GM19438 (cell line): ENCODE data around the gene TSC1.

Experiments used
- ATAC-seq: cut with Tn5 transposase; IDR thresholded peaks from one replicate; pipeline ENCODE4 v1.9.1; 2021; ENCODE audit warnings: low read depth; ENCODE audit not compliant: unreplicated experiment

TSC1 gene

DNA sequence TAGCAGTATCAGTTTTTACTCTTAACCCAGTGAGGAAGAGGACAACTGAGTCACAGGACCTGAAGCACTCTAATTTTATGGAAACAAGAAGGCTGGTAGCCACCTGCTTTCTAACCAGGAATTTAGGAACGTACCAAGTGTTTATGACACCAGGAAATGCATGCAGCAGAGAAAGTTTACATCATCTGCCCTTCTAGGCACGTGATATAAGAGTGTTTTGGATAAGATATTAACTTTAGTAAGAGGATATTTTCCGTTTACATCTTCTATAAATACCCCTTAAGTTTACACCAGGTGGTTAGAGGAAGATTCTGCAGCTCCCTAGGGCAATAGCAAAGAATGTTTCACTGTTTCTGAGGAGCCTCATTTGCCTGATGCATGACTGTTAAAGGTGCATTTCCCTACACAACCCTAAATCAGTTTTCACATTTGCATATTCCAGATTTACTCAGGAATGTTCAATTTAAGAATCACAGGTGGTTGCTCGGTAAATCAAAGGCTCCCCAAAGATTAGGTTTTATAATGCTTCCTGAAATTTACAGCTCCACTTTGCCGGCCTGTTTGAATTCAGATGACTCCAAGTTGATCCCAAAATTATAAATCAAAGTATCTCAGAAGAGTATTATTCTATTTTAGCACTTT is 1.8 kb downstream of the TSC1 start:
- ATAC-seq: no peak

DNA sequence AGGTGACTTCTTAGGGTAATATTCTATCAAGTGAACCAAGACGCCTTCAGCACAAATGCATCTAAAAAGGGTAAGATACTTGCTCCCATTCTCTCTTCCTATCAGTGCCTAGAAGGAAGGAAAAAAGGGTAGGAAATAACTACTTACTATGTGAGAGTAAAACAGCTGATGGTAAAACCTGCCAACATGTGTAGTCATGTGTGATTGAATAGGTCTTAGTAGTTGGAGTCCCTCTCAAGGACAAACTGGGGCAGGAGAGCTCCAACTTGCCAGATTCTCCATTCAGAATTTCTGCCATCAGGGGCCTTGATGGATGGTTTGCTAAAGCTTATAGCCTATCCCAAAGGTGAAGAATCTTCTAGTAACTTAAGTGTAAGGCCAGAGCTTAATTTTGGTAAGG is 5.2 kb downstream of the TSC1 start:
- no peak for ATAC-seq

GRCh38 chr9:132937463-132937901 is 6.9 kb downstream of the TSC1 start:
- no peak for ATAC-seq

DNA sequence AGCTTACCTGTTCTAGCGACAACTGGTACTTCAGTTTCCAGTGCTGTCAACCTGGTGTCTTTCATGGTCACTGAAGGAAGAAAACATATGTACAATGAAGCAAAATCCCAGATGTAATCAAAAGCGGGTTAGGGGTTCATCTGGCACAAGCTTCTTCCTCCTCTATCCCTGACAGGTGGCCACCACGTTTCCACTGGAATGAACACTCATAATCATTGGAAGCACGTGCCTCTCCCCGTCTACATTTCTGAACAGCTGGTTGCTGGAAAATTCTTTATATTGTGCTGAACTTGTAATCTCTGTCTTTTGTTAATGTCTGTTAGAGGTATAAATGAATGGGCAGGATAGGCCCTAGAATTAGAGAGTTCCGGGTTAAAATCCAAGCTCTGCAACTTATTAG is 9.4 kb downstream of the TSC1 start:
- no peak for ATAC-seq

GRCh38 chr9:132931178-132931735 is 13.2 kb downstream of the TSC1 start:
- no peak for ATAC-seq

DNA sequence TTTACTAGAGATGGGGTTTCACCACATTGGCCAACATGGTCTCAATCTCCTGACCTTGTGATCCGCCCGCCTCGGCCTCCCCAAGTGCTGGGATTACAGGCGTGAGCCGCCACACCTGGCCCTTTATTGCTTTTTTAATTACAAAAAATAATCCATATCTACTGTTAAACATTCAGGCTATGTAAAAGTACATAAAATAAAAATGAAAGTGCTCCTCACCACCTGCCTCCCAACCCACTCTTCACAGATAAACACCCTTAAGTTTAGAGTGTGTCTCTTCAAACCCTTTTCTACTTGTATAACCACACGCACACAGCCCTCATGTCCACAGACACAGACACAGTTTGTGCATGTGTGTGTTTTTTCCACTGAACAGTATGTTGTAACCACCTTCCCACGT is 16.7 kb downstream of the TSC1 start:
- ATAC-seq: no peak

GRCh38 chr9:132923346-132923902 is 21.0 kb downstream of the TSC1 start:
- ATAC-seq: no peak

- ATAC-seq: no peak
These were observed 24.7 kb downstream of the TSC1 start for GRCh38 chr9:132919614-132920268.

- ATAC-seq: no peak
These were observed 29.5 kb downstream of the TSC1 start for GRCh38 chr9:132914924-132915323.

GRCh38 chr9:132912131-132912530 is 32.3 kb downstream of the TSC1 start:
- no peak for ATAC-seq

DNA sequence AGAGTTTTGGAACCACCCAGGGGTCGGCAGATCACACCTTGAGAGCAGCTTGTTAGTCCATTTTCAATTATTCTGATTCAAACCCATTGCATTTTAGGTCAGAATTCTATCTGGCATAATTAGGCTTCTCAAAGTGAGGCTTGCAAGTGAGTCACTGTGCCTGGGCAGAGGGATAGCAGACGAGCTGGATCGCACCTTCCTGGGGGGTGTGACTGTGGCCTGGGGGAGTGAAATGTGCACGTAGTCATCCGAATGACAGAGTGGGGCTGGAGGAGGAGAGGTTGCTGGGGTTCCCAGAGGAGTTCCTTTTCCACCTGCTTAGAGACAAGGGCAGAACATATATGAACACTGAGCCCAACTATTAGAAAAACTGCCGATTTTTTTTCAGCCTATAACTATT is 34.0 kb downstream of the TSC1 start:
- ATAC-seq: no peak

GRCh38 chr9:132909311-132909710 is 35.1 kb downstream of the TSC1 start:
- no peak for ATAC-seq

GRCh38 chr9:132908635-132909034 is 35.8 kb downstream of the TSC1 start:
- no peak for ATAC-seq

GRCh38 chr9:132905726-132906125 is 38.7 kb downstream of the TSC1 start:
- ATAC-seq: no peak

DNA sequence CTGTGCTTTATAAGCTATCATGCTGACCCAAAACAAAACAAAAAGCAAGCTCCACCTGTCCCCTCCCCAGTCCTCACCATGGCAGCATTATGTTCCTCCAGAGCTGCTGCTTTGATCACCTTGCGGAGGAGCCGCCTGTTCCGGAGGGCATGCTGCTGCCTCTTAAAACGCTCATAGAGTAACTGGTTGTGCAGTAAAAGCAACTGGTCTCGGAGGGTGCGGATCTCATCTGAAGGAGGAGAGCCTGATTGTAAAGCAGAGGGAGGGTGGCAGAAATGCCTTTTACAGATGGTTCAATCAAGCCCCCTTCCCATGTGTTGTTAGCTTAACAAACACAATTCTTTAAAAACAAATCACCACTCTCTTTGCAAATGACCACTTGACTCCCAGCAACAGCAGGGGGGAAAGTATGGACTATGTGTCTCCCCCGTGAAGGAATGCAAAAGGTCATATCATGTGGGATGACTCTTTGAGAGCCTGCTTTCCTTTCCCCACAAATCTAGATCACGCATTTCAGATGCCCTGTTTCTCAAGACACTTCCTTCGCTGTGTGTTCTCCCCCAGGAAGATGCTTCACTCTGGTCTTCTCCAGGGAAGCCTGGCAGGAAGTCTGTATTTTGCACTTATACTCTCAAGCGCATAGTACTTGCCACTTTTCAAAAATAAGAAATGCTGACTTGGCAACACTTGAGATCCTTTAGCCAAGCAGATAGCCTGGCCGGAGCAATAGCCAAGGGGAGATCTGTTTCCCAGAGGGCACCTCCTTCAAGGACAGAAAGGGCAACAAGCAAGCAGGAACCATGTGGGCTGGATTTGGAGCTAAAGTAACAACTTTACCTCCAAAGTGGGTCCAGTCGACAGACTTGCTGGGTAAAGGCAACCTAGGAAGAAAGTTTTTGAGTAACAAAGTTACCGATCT is 40.6 kb downstream of the TSC1 start:
- ATAC-seq: no peak

GRCh38 chr9:132901858-132902831 is 42.3 kb downstream of the TSC1 start:
- no peak for ATAC-seq

DNA sequence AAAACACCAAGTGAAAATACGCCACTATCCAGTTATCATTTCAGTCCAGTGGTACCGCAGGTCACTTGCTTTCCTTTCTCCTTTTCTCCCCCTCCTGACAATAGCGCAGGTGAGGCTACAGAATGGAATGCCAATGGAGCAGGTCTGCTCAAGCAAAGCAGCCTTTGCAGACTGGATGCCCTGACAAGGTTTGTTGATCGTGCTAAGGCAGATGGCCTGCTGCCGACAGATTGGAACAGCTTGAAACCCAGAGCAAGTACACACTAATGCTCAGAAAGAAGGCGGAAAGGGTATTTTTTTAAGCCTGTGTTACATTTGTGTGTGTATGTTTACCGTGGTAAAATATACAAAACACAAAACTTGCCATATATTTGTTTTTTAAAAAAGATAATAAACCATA is 46.4 kb downstream of the TSC1 start:
- ATAC-seq: no peak

- no peak for ATAC-seq
These were observed 47.5 kb downstream of the TSC1 start for GRCh38 chr9:132896906-132897305.

- ATAC-seq: no peak
These were observed 48.2 kb downstream of the TSC1 start for GRCh38 chr9:132896264-132896663.
